Measurements from ENCODE around the gene SLIRP. TPM values are rescaled to one million over a fixed set of nuclear protein-coding genes. Genes with fewer than 3 reads are reported as not detected.
A peak's percentile ranks its signal among the peaks of the same experiment; 100 is the strongest.

Gene SLIRP
- total RNA-seq, 1 experiment from 2014 or later, result 242 TPM

GRCh38 chr14:77761205-77761931 is 53.5 kb downstream of the SLIRP start:
- intact Hi-C loops (cut with micrococcal nuclease), result loop anchor here (2.0 kb wide), 1 partner anchor 39 kb away; the partner anchor contains the start of gene ADCK1
- CTCF ChIA-PET, result interaction anchor here (0.5 to 1.3 kb wide), 3 partner anchors 21 to 39 kb away, joined by 3 to 5 read pairs (median 3); partner anchors contain the start of gene ADCK1

More at GRCh38 chr14:77761205-77761931, 53.5 kb downstream of the SLIRP start:
- POLR2A ChIA-PET, result no interaction called here
- RAD21 ChIA-PET (ENCODE audit: low non-redundant PET in 1 of 2, low total read pairs in 2 of 2, uncharacterized antibody in 2 of 2, unreplicated experiment in 2 of 2), result no interaction called here
- peak overlapping the region; percentile 70 to 92 for H3K4me3 ChIP-seq (replicated peaks in 1 of 2; ENCODE audit: low read depth in 1 of 2, low read length in 2 of 2)
- peak overlapping the region; percentile 0; the same call in 1 of the 2 replicates for H3K27ac ChIP-seq (ENCODE audit: low read depth, low read length)
- BruUV-seq (replicated peaks), result TSS peak; percentile 72
- ATAC-seq, result peak; percentile 64
- peak overlapping the region; percentile 89 for H3K4me2 ChIP-seq (ENCODE audit: low read length)
- H3K9me3 ChIP-seq (ENCODE audit: control insufficient read depth in 1 of 2, insufficient read depth in 1 of 2, low read depth in 1 of 2, low read length in 2 of 2), result no peaks in the 10 kb centered on the region
- H3K79me2 ChIP-seq (ENCODE audit: insufficient read depth, low read length), result peaks cover 46% of the 10 kb centered on the region
- H3K27me3 ChIP-seq (ENCODE audit: insufficient read depth, low read length), result no peaks in the 10 kb centered on the region
- peaks cover 7% of the 10 kb centered on the region; the same call in 1 of the 2 replicates for H4K20me1 ChIP-seq (ENCODE audit: insufficient read depth)
- no peaks in the 10 kb centered on the region for H3K9me2 ChIP-seq (ENCODE audit: insufficient read depth)
- peak overlapping the region; percentile 90 for H2AFZ ChIP-seq (ENCODE audit: low read depth, low read length, poor library complexity, severe bottlenecking)
- peak overlapping the region; percentile 92 for H3K9ac ChIP-seq (ENCODE audit: low read length)
- no peak for DNase-seq (ENCODE audit: low read depth, low spot score)
- TF ChIP-seq ZBTB33 (IDR thresholded peaks at IDR 0.05; ENCODE audit: extremely low read depth, insufficient replicate concordance, low read length) (no peak), ZFX (IDR thresholded peaks at IDR 0.05) (no peak), CEBPB (IDR thresholded peaks at IDR 0.05; ENCODE audit: low read depth) (peak; percentile 55; the same call in 1 of the 2 replicates), CTCF (IDR thresholded peaks at IDR 0.05 in 2 of 3, conservative IDR thresholded peaks at IDR 0.05 in 1 of 3; ENCODE audit: borderline replicate concordance in 1 of 3, insufficient read depth in 1 of 3, low read depth in 2 of 3, low read length in 2 of 3) (peak; percentile 10 to 53 (median 49); a peak in 5 of 6 replicates), RAD21 (IDR thresholded peaks at IDR 0.05; ENCODE audit: low read depth) (peak; percentile 22), ELF1 (IDR thresholded peaks at IDR 0.05; ENCODE audit: borderline replicate concordance, low read depth) (peak; percentile 3; the same call in 1 of the 2 replicates), REST (IDR thresholded peaks at IDR 0.05; ENCODE audit: low read depth) (no peak)
- 0 out of 4 replicates have a peak, but pooled peaks cover 0 to 6% of the 10 kb centered on the region in 2 experiments for H3K36me3 ChIP-seq (ENCODE audit: control insufficient read depth in 1 of 2, insufficient read depth in 2 of 2, low read length in 2 of 2)
- peaks cover 0 to 15% of the 10 kb centered on the region in 2 experiments; a peak in 3 of 4 replicates for H3K4me1 ChIP-seq (ENCODE audit: control insufficient read depth in 1 of 2, insufficient read depth in 2 of 2, low read length in 2 of 2)

Measured in HCT116 (cell line).